Loucy (cell line): ENCODE results near the gene HNRNPH2.

Source experiments
- H2AFZ ChIP-seq: fragments of 200-600 bp; sonication (generic); 2 replicates; pipeline ENCODE4 v1.6.0; 2016; ENCODE audit warnings: antibody characterized with exemption, mild to moderate bottlenecking, low read length, moderate library complexity
- H3F3A ChIP-seq: fragments of 200-600 bp; 2 replicates; pipeline ENCODE4 v1.6.0; 2016; ENCODE audit warnings: antibody characterized with exemption, low read depth, mild to moderate bottlenecking
- H3K27me3 ChIP-seq: fragments of 200-600 bp; sonication (generic); 2 replicates; pipeline ENCODE4 v1.6.1; 2014; ENCODE audit warnings: low read length, mild to moderate bottlenecking; ENCODE audit not compliant: insufficient read depth, poor library complexity, severe bottlenecking
- H3K36me3 ChIP-seq: fragments of 200-600 bp; sonication (generic); 2 replicates; pipeline ENCODE4 v1.6.1; 2016; ENCODE audit warnings: low read length; ENCODE audit not compliant: insufficient read depth
- H3K4me1 ChIP-seq: fragments of 200-600 bp; sonication (generic); 2 replicates; pipeline ENCODE4 v1.5.1; 2014; ENCODE audit warnings: low read length, mild to moderate bottlenecking; ENCODE audit not compliant: insufficient read depth, poor library complexity, severe bottlenecking
- H3K4me2 ChIP-seq: fragments of 200-600 bp; sonication (generic); 2 replicates; pipeline ENCODE4 v1.6.0; 2014; ENCODE audit warnings: antibody characterized with exemption, low read length, low read depth, mild to moderate bottlenecking; ENCODE audit not compliant: poor library complexity, severe bottlenecking
- H3K4me3 ChIP-seq: fragments of 200-600 bp; sonication (generic); 2 replicates; pipeline ENCODE4 v1.5.1; 2014; ENCODE audit warnings: low read length, mild to moderate bottlenecking, mixed read lengths; ENCODE audit not compliant: poor library complexity, severe bottlenecking
- H3K79me2 ChIP-seq: fragments of 200-600 bp; sonication (generic); 2 replicates; pipeline ENCODE4 v1.6.1; 2014; ENCODE audit warnings: low read length; ENCODE audit not compliant: insufficient read depth
- H3K9ac ChIP-seq: fragments of 200-600 bp; sonication (generic); 2 replicates; pipeline ENCODE4 v1.6.0; 2014; ENCODE audit warnings: mild to moderate bottlenecking, low read depth, low read length, moderate library complexity; ENCODE audit not compliant: poor library complexity, severe bottlenecking
- H3K9me2 ChIP-seq: fragments of 200-600 bp; sonication (generic); replicated peaks from 2 replicates; pipeline ENCODE4 v1.6.1; 2016; ENCODE audit warnings: low read depth, low read length, mixed read lengths
- H3K9me3 ChIP-seq: fragments of 200-600 bp; sonication (generic); 2 replicates; pipeline ENCODE4 v1.6.1; 2014; ENCODE audit warnings: mild to moderate bottlenecking, antibody characterized with exemption, low read length, low read depth; ENCODE audit not compliant: insufficient read depth
- H4K20me1 ChIP-seq: fragments of 200-600 bp; sonication (generic); 2 replicates; pipeline ENCODE4 v1.6.0; 2014; ENCODE audit warnings: antibody characterized with exemption, low read length, mild to moderate bottlenecking; ENCODE audit not compliant: insufficient read depth, poor library complexity, severe bottlenecking
- EZH2phosphoT487 ChIP-seq: fragments of 200-600 bp; IDR thresholded peaks from 2 replicates; pipeline ENCODE4 v1.6.1; 2018; ENCODE audit warnings: antibody characterized with exemption, mild to moderate bottlenecking, moderate library complexity, borderline replicate concordance
- TF ChIP-seq, protein P1 (sequence below): fragments of 200-600 bp; sonication (generic); conservative IDR thresholded peaks from 2 replicates; pipeline ENCODE4 v1.5.1; 2014; ENCODE audit warnings: mild to moderate bottlenecking, antibody characterized with exemption, low read length

The HNRNPH2 gene

DNA sequence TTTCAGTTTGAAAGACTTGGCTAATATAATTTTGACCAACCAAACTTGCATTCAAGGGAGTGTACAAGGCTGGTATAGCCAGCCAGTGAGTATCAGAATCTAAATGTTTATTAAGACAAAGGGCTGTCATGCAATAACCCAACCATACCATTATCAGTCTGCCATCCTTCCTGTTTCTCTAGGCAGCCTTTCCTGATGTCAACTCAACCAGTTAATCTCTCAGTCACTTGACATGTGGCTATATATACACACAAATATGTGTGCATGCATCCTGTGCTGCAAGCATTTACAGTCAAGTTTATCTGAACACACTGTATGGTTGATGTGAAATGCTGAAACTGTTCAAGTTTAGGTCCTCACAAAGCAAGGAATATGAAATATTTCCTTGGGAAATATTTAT is 39.2 kb upstream of the HNRNPH2 start:
- no peaks in the 10 kb centered on the region for H4K20me1 ChIP-seq

DNA sequence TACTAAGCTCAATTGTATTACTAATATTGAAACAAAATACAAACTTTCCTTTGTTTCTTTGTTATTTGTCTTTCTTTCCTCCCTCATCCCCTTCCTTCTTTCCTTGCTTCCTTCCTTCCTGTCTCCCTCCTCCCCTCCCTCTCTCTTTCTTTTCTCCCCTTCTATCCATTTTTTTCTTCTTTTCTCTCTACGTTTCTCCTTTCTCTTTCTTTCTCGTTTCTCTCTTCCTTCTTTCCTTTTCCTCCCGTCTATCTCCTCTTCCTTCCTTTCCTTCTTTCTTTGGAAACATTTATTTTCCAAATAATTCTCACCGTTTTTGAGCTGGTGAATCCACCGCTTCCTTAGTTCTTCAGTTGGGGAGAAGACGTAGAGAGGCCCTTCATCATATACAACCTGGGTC is 38.3 kb upstream of the HNRNPH2 start:
- no peaks in the 10 kb centered on the region for H3F3A ChIP-seq
- H3K4me2 ChIP-seq = no peak overlapping the region
- TF ChIP-seq EZH2phosphoT487 = no peak
- TF ChIP-seq, protein P1, sequence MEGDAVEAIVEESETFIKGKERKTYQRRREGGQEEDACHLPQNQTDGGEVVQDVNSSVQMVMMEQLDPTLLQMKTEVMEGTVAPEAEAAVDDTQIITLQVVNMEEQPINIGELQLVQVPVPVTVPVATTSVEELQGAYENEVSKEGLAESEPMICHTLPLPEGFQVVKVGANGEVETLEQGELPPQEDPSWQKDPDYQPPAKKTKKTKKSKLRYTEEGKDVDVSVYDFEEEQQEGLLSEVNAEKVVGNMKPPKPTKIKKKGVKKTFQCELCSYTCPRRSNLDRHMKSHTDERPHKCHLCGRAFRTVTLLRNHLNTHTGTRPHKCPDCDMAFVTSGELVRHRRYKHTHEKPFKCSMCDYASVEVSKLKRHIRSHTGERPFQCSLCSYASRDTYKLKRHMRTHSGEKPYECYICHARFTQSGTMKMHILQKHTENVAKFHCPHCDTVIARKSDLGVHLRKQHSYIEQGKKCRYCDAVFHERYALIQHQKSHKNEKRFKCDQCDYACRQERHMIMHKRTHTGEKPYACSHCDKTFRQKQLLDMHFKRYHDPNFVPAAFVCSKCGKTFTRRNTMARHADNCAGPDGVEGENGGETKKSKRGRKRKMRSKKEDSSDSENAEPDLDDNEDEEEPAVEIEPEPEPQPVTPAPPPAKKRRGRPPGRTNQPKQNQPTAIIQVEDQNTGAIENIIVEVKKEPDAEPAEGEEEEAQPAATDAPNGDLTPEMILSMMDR = no peak
- H3K27me3 ChIP-seq = no peaks in the 10 kb centered on the region
- H3K9me3 ChIP-seq = no peaks in the 10 kb centered on the region
- H3K4me1 ChIP-seq = peaks cover 18% of the 10 kb centered on the region
- H3K9ac ChIP-seq = no peak overlapping the region
- no peaks in the 10 kb centered on the region for H3K79me2 ChIP-seq
- no peak overlapping the region for H3K4me3 ChIP-seq
- peak overlapping the region; percentile 36 for H2AFZ ChIP-seq
- no peaks in the 10 kb centered on the region for H3K9me2 ChIP-seq
- H4K20me1 ChIP-seq = no peaks in the 10 kb centered on the region
- H3K36me3 ChIP-seq = no peaks in the 10 kb centered on the region

More for the DNA sequence above, 39.2 kb upstream of the HNRNPH2 start:
- no peaks in the 10 kb centered on the region for H3K9me3 ChIP-seq
- peak overlapping the region; percentile 67 for H2AFZ ChIP-seq
- peak overlapping the region; percentile 43 for H3K4me2 ChIP-seq
- peak overlapping the region; percentile 26 for H3K9ac ChIP-seq
- H3K4me3 ChIP-seq = no peak overlapping the region
- H3K27me3 ChIP-seq = no peaks in the 10 kb centered on the region
- no peaks in the 10 kb centered on the region for H3K9me2 ChIP-seq
- TF ChIP-seq, protein P1 = no peak
- no peak for TF ChIP-seq EZH2phosphoT487
- no peaks in the 10 kb centered on the region for H3F3A ChIP-seq
- no peaks in the 10 kb centered on the region for H3K79me2 ChIP-seq
- peaks cover 18% of the 10 kb centered on the region for H3K4me1 ChIP-seq
- H3K36me3 ChIP-seq = no peaks in the 10 kb centered on the region

DNA sequence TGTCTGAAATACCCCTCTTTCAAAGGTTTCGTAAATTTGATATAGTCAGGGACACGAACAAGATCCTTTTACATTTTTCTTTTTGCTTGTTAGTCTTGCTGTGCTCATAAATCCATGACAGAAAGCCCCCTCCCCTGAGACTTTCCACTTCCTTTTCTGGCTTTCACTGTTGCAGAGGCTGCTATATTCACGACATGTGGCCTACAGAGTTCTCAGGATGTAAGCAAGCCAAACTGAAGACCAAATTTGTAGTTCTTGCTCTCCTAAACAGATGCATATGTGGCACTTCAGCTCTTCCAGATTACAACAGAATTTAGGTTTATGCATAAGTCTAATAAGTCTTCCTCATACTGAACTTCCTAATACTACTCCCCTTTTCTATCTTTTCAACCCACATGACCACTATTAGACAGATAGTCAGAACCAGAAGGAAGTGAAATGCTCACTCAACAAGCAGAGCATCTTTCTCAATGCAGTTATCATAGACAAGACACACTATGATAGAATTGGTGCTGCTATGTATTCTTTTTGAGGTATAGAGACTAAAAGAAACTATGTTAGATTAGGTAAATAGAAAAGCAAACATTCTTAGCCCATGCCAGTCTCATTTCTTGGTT is 37.0 kb upstream of the HNRNPH2 start:
- peak overlapping the region; percentile 91 for H2AFZ ChIP-seq
- no peaks in the 10 kb centered on the region for H4K20me1 ChIP-seq
- no peaks in the 10 kb centered on the region for H3K36me3 ChIP-seq
- H3K4me2 ChIP-seq = peak overlapping the region; percentile 43
- no peaks in the 10 kb centered on the region for H3K27me3 ChIP-seq
- no peaks in the 10 kb centered on the region for H3K79me2 ChIP-seq
- no peak overlapping the region for H3K9ac ChIP-seq
- H3K4me1 ChIP-seq = peaks cover 18% of the 10 kb centered on the region
- no peak overlapping the region for H3K4me3 ChIP-seq
- no peaks in the 10 kb centered on the region for H3K9me3 ChIP-seq
- no peak for TF ChIP-seq EZH2phosphoT487
- TF ChIP-seq, protein P1 = no peak
- no peaks in the 10 kb centered on the region for H3F3A ChIP-seq
- H3K9me2 ChIP-seq = no peaks in the 10 kb centered on the region
